RWPE2 (cell line): ENCODE measurements around the gene UVRAG.

ENCODE experiments used
- ATAC-seq: fragments of 200-7000 bp; cut with Tn5 transposase; 3 replicates; pipeline ENCODE4 v1.9.1; 2021; ENCODE audit warnings: low read depth
- DNase-seq: peaks from one replicate; pipeline ENCODE4 v3.0.0-alpha.2; 2020; ENCODE audit warnings: low spot score
- H3K27ac ChIP-seq: fragments of 450-650 bp; 2 replicates; pipeline ENCODE4 v1.5.1; 2017; ENCODE audit warnings: mild to moderate bottlenecking; ENCODE audit not compliant: poor library complexity, severe bottlenecking
- H3K27me3 ChIP-seq: fragments of 250-450 bp; sonication (Bioruptor Pico); 2 replicates; pipeline ENCODE4 v1.5.1; 2021; ENCODE audit warnings: mild to moderate bottlenecking, moderate library complexity; ENCODE audit not compliant: insufficient read depth, poor library complexity, severe bottlenecking
- H3K36me3 ChIP-seq: fragments of 250-450 bp; sonication (Bioruptor Pico); 2 replicates; pipeline ENCODE4 v1.5.1; 2020; ENCODE audit warnings: low read depth, mild to moderate bottlenecking, moderate library complexity
- H3K4me1 ChIP-seq: fragments of 250-450 bp; sonication (Bioruptor Pico); 2 replicates; pipeline ENCODE4 v1.5.1; 2021; ENCODE audit warnings: mild to moderate bottlenecking, moderate library complexity; ENCODE audit not compliant: insufficient read depth, poor library complexity, severe bottlenecking
- H3K4me3 ChIP-seq: fragments of 250-450 bp; sonication (Bioruptor Pico); 2 replicates; pipeline ENCODE4 v1.5.1; 2021; ENCODE audit warnings: mild to moderate bottlenecking, moderate library complexity; ENCODE audit not compliant: severe bottlenecking
- H3K9me3 ChIP-seq: fragments of 250-450 bp; sonication (Bioruptor Pico); 2 replicates; pipeline ENCODE4 v1.5.1; 2021; ENCODE audit warnings: mild to moderate bottlenecking, moderate library complexity; ENCODE audit not compliant: severe bottlenecking
- CTCF ChIP-seq: fragments of 450-650 bp; IDR thresholded peaks from one replicate; pipeline ENCODE4 v1.5.1; 2017; ENCODE audit warnings: mild to moderate bottlenecking, moderate library complexity; ENCODE audit not compliant: poor library complexity, severe bottlenecking

Gene UVRAG

GRCh38 chr11:76107971-76108370 is 293.0 kb downstream of the UVRAG start:
- ATAC-seq: no peak
- TF ChIP-seq CTCF: no peak

GRCh38 chr11:76114238-76114637 is 299.2 kb downstream of the UVRAG start:
- DNase-seq: no peak
- Histone ChIP-seq H3K4me1 (no peaks in the 10 kb centered on the region), H3K36me3 (no peaks in the 10 kb centered on the region), H3K4me3 (no peak overlapping the region), H3K9me3 (no peaks in the 10 kb centered on the region), H3K27ac (no peak overlapping the region), H3K27me3 (no peaks in the 10 kb centered on the region)
- ATAC-seq: no peak
- TF ChIP-seq CTCF: no peak

More at GRCh38 chr11:76107971-76108370, 293.0 kb downstream of the UVRAG start:
- no peak overlapping the region for H3K27ac ChIP-seq
- no peak for DNase-seq
- no peaks in the 10 kb centered on the region for H3K36me3 ChIP-seq
- no peaks in the 10 kb centered on the region for H3K27me3 ChIP-seq
- no peaks in the 10 kb centered on the region for H3K4me1 ChIP-seq
- no peaks in the 10 kb centered on the region for H3K9me3 ChIP-seq
- H3K4me3 ChIP-seq: no peak overlapping the region

- Histone ChIP-seq H3K27me3 (no peaks in the 10 kb centered on the region), H3K4me3 (no peak overlapping the region), H3K9me3 (no peaks in the 10 kb centered on the region), H3K4me1 (no peaks in the 10 kb centered on the region), H3K36me3 (no peaks in the 10 kb centered on the region), H3K27ac (no peak overlapping the region)
- no peak for DNase-seq
- TF ChIP-seq CTCF: no peak
- ATAC-seq: no peak
Observed at GRCh38 chr11:76115555-76115954, 300.5 kb downstream of the UVRAG start.

GRCh38 chr11:76119032-76119431 is 304.0 kb downstream of the UVRAG start:
- no peak for DNase-seq
- TF ChIP-seq CTCF: no peak
- Histone ChIP-seq H3K4me1 (no peaks in the 10 kb centered on the region), H3K36me3 (no peaks in the 10 kb centered on the region), H3K27ac (no peak overlapping the region), H3K4me3 (no peak overlapping the region), H3K9me3 (no peaks in the 10 kb centered on the region), H3K27me3 (no peaks in the 10 kb centered on the region)
- no peak for ATAC-seq

GRCh38 chr11:76119779-76120178 is 304.8 kb downstream of the UVRAG start:
- no peak for DNase-seq
- no peaks in the 10 kb centered on the region for H3K4me1 ChIP-seq
- H3K4me3 ChIP-seq: no peak overlapping the region
- no peak for TF ChIP-seq CTCF
- H3K9me3 ChIP-seq: no peaks in the 10 kb centered on the region
- H3K27me3 ChIP-seq: no peaks in the 10 kb centered on the region
- no peak; the same call in 2 of the 3 replicates for ATAC-seq
- no peaks in the 10 kb centered on the region for H3K36me3 ChIP-seq
- no peak overlapping the region for H3K27ac ChIP-seq
